Measurements from ENCODE around the gene PLCXD3.

PLCXD3 gene

DNA sequence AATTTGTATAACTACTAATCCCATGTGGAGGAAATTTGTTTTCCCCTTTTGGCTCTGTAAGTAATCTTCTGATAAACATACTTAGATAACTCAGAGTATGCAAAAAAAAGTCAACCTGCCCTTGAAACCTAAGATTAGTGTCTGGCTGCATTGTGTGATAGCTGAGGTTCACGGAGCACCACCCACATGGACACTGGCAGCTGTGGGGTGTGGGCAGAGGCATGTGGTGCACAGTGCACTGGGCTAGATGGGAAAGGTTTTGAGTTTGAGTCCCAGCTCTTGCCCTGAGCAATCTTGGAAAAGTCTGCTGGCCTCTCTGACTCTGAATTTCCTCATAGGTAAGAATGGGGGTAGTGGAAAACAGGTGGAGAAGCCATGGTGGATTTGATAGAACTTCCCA, 75.1 kb downstream of the PLCXD3 start:
- no peaks in the 10 kb centered on the region for H3K27me3 ChIP-seq (ENCODE audit: insufficient read depth, low read length, poor library complexity, severe bottlenecking)
- no peaks in the 10 kb centered on the region for H3K36me3 ChIP-seq (ENCODE audit: insufficient read depth, low read length)
- H2AFZ ChIP-seq (ENCODE audit: low read length) = no peak overlapping the region
- H3K4me1 ChIP-seq (ENCODE audit: insufficient read depth, low read length, poor library complexity, severe bottlenecking) = no peaks in the 10 kb centered on the region
- H3K9me3 ChIP-seq (ENCODE audit: insufficient read depth, low read depth, low read length) = no peaks in the 10 kb centered on the region
- H3K9me2 ChIP-seq (replicated peaks; ENCODE audit: low read depth, low read length) = no peaks in the 10 kb centered on the region
- no peaks in the 10 kb centered on the region for H3F3A ChIP-seq (ENCODE audit: low read depth)
- no peak overlapping the region for H3K9ac ChIP-seq (ENCODE audit: low read depth, low read length, poor library complexity, severe bottlenecking)
- no peak overlapping the region for H3K4me2 ChIP-seq (ENCODE audit: low read depth, low read length, poor library complexity, severe bottlenecking)
- H3K79me2 ChIP-seq (ENCODE audit: insufficient read depth, low read length) = no peaks in the 10 kb centered on the region
- no peak overlapping the region for H3K4me3 ChIP-seq (ENCODE audit: low read length, poor library complexity, severe bottlenecking)
- TF ChIP-seq CTCF (conservative IDR thresholded peaks at IDR 0.05; ENCODE audit: low read length) (no peak), EZH2phosphoT487 (IDR thresholded peaks at IDR 0.05; ENCODE audit: borderline replicate concordance) (no peak)
- H4K20me1 ChIP-seq (ENCODE audit: insufficient read depth, low read length, poor library complexity, severe bottlenecking) = no peaks in the 10 kb centered on the region

GRCh38 chr5:41433552-41434181, 76.7 kb downstream of the PLCXD3 start:
- Histone ChIP-seq H3K4me1 (ENCODE audit: insufficient read depth, low read length, poor library complexity, severe bottlenecking) (no peaks in the 10 kb centered on the region), H3K9ac (ENCODE audit: low read depth, low read length, poor library complexity, severe bottlenecking) (no peak overlapping the region), H3K9me3 (ENCODE audit: insufficient read depth, low read depth, low read length) (no peaks in the 10 kb centered on the region), H3F3A (ENCODE audit: low read depth) (no peaks in the 10 kb centered on the region), H4K20me1 (ENCODE audit: insufficient read depth, low read length, poor library complexity, severe bottlenecking) (no peaks in the 10 kb centered on the region), H3K4me2 (ENCODE audit: low read depth, low read length, poor library complexity, severe bottlenecking) (no peak overlapping the region), H3K9me2 (replicated peaks; ENCODE audit: low read depth, low read length) (no peaks in the 10 kb centered on the region), H2AFZ (ENCODE audit: low read length) (no peak overlapping the region), H3K36me3 (ENCODE audit: insufficient read depth, low read length) (no peaks in the 10 kb centered on the region), H3K79me2 (ENCODE audit: insufficient read depth, low read length) (no peaks in the 10 kb centered on the region), H3K4me3 (ENCODE audit: low read length, poor library complexity, severe bottlenecking) (no peak overlapping the region), H3K27me3 (ENCODE audit: insufficient read depth, low read length, poor library complexity, severe bottlenecking) (no peaks in the 10 kb centered on the region)
- TF ChIP-seq EZH2phosphoT487 (IDR thresholded peaks at IDR 0.05; ENCODE audit: borderline replicate concordance) = no peak
- TF ChIP-seq CTCF (conservative IDR thresholded peaks at IDR 0.05; ENCODE audit: low read length) = peak; percentile 60

DNA sequence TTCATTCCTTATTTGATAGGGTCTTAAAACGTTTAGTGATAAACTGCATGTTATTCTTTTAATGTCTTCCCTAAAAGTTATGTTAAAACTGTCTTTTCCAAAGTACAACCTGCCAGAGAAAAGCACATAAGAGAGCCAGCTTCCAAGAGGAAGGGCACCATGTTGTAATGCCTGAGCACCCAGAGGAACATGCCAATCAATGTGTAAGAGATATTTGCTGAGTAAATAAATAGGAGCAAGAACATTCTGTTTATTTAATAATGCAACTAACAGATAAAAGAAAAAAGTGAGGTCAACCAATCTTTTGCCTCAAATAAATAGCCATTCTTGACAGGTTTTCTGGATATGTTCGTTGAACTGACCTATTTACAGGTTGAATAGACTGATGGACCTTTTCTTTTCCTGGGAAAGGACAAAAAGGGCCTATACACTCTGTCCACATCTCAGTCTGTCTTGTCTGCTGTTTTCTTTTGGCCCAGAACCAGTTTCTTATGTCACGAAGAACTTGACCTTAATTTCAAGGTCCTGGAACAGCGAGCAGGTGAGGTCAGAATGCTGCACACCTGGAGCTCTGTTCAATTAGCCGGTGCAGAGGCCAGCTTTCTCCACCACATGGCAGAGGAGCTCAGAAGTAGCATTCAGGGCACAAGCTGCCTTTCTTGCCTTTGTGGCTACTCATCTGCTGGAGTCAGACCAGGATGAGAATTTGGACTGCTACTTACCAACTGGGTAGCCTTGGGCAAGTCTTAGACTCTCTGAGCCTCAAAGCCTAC, 77.7 kb downstream of the PLCXD3 start:
- H3K9ac ChIP-seq (ENCODE audit: low read depth, low read length, poor library complexity, severe bottlenecking) = no peak overlapping the region
- H3K27me3 ChIP-seq (ENCODE audit: insufficient read depth, low read length, poor library complexity, severe bottlenecking) = no peaks in the 10 kb centered on the region
- H3K9me2 ChIP-seq (replicated peaks; ENCODE audit: low read depth, low read length) = no peaks in the 10 kb centered on the region
- no peak overlapping the region for H3K4me2 ChIP-seq (ENCODE audit: low read depth, low read length, poor library complexity, severe bottlenecking)
- no peaks in the 10 kb centered on the region for H3K36me3 ChIP-seq (ENCODE audit: insufficient read depth, low read length)
- no peaks in the 10 kb centered on the region for H3K4me1 ChIP-seq (ENCODE audit: insufficient read depth, low read length, poor library complexity, severe bottlenecking)
- H4K20me1 ChIP-seq (ENCODE audit: insufficient read depth, low read length, poor library complexity, severe bottlenecking) = no peaks in the 10 kb centered on the region
- no peak overlapping the region for H3K4me3 ChIP-seq (ENCODE audit: low read length, poor library complexity, severe bottlenecking)
- no peaks in the 10 kb centered on the region for H3K9me3 ChIP-seq (ENCODE audit: insufficient read depth, low read depth, low read length)
- TF ChIP-seq CTCF (conservative IDR thresholded peaks at IDR 0.05; ENCODE audit: low read length) (no peak), EZH2phosphoT487 (IDR thresholded peaks at IDR 0.05; ENCODE audit: borderline replicate concordance) (no peak)
- no peaks in the 10 kb centered on the region for H3F3A ChIP-seq (ENCODE audit: low read depth)
- H3K79me2 ChIP-seq (ENCODE audit: insufficient read depth, low read length) = no peaks in the 10 kb centered on the region
- H2AFZ ChIP-seq (ENCODE audit: low read length) = no peak overlapping the region
